OCI-LY7 (cell line): ENCODE measurements around the gene KCNT1. TPM values are rescaled to one million over a fixed set of nuclear protein-coding genes. Genes with fewer than 3 reads are reported as not detected.

Experiments
- BruUV-seq: library from RNA; stranded (reverse); fragments of 400-500 nt; replicated peaks from 2 replicates; lab custom pipeline; 2021; lab: Mats Ljungman, UMichigan
- CTCF ChIA-PET: fragments of 300-600 bp; sonication (Branson Sonifier 250); formaldehyde crosslinking; loops from one replicate; lab custom pipeline; 2022; ENCODE audit warnings: antibody characterized with exemption; ENCODE audit not compliant: unreplicated experiment; lab: Charles Lee
- POLR2A ChIA-PET: fragments of 300-600 bp; sonication (Branson Sonifier 250); formaldehyde crosslinking; loops from one replicate; lab custom pipeline; 2022; ENCODE audit warnings: antibody characterized with exemption; lab: Charles Lee
- DNase-seq: peaks from one replicate; pipeline ENCODE4 v3.0.0-alpha.2; 2015; ENCODE audit warnings: low spot score
- H2AFZ ChIP-seq: fragments of 200-600 bp; sonication (generic), shearing (Covaris generic); 2 replicates; pipeline ENCODE4 v1.6.1; 2014; ENCODE audit warnings: mild to moderate bottlenecking, antibody characterized with exemption, low read length, moderate library complexity
- H3K27ac ChIP-seq: fragments of 200-600 bp; sonication (generic); 2 replicates; pipeline ENCODE4 v1.5.1; 2014; ENCODE audit warnings: mixed run types, low read depth, mild to moderate bottlenecking, moderate library complexity, low read length, inconsistent platforms; ENCODE audit not compliant: poor library complexity, severe bottlenecking
- H3K36me3 ChIP-seq: fragments of 200-600 bp; sonication (generic); 2 replicates; pipeline ENCODE4 v1.6.1; 2014; ENCODE audit warnings: mild to moderate bottlenecking, antibody characterized with exemption, low read length, moderate library complexity, mixed read lengths; ENCODE audit not compliant: insufficient read depth
- H3K4me1 ChIP-seq: fragments of 200-600 bp; sonication (generic); 2 replicates; pipeline ENCODE4 v1.5.1; 2014; ENCODE audit warnings: mild to moderate bottlenecking, low read length; ENCODE audit not compliant: insufficient read depth, poor library complexity, severe bottlenecking
- H3K4me2 ChIP-seq: fragments of 200-600 bp; sonication (generic); 2 replicates; pipeline ENCODE4 v1.6.1; 2014; ENCODE audit warnings: mild to moderate bottlenecking, low read length
- H3K4me3 ChIP-seq: fragments of 200-600 bp; sonication (generic); 2 replicates; pipeline ENCODE4 v1.5.1; 2014; ENCODE audit warnings: mild to moderate bottlenecking, low read depth, low read length; ENCODE audit not compliant: poor library complexity, severe bottlenecking
- H3K79me2 ChIP-seq: fragments of 200-600 bp; sonication (generic); 2 replicates; pipeline ENCODE4 v1.6.1; 2016; ENCODE audit warnings: low read depth, mild to moderate bottlenecking, low read length, moderate library complexity, mixed read lengths; ENCODE audit not compliant: insufficient read depth
- H3K9me2 ChIP-seq: fragments of 200-600 bp; sonication (generic); 2 replicates; pipeline ENCODE4 v1.6.1; 2016; ENCODE audit warnings: mild to moderate bottlenecking, low read length, mixed read lengths; ENCODE audit not compliant: insufficient read depth
- H3K9me3 ChIP-seq: fragments of 200-600 bp; sonication (generic); 2 replicates; pipeline ENCODE4 v1.6.1; 2014; ENCODE audit warnings: mild to moderate bottlenecking, mixed run types, low read length, mixed read lengths
- H4K20me1 ChIP-seq: fragments of 200-600 bp; sonication (generic); 2 replicates; pipeline ENCODE4 v1.6.1; 2014; ENCODE audit warnings: mild to moderate bottlenecking, antibody characterized with exemption, low read length, moderate library complexity, mixed read lengths; ENCODE audit not compliant: insufficient read depth
- EZH2phosphoT487 ChIP-seq: fragments of 200-600 bp; sonication (generic); IDR thresholded peaks from 2 replicates; pipeline ENCODE4 v1.6.1; 2018; ENCODE audit warnings: low read depth, borderline replicate concordance, mild to moderate bottlenecking, mixed run types, antibody characterized with exemption, low read length, moderate library complexity, mixed read lengths
- intact Hi-C: fragments of 100-400 bp; cut with micrococcal nuclease; formaldehyde crosslinking; loops from one replicate; pipeline ENCODE4 v1.10.0; 2022; ENCODE audit not compliant: unreplicated experiment
- total RNA-seq, 2 experiments: library from RNA; depleted of rRNA in 1 of 2; stranded (reverse); fragments of >200 nt in 1 of 2; shearing (Covaris generic) in 1 of 2; gene quantifications; 2 replicates each; pipeline ENCODE4 v1.2.3, GENCODE V29; 2014 to 2022
- TF ChIP-seq, protein P1 (sequence below): fragments of 200-600 bp; sonication (generic); conservative IDR thresholded peaks from 2 replicates; pipeline ENCODE4 v1.5.1; 2014; ENCODE audit warnings: mild to moderate bottlenecking, antibody characterized with exemption, low read length, moderate library complexity, mixed read lengths

KCNT1 gene
- total RNA-seq, 2 experiments from 2014 or later = not detected

DNA sequence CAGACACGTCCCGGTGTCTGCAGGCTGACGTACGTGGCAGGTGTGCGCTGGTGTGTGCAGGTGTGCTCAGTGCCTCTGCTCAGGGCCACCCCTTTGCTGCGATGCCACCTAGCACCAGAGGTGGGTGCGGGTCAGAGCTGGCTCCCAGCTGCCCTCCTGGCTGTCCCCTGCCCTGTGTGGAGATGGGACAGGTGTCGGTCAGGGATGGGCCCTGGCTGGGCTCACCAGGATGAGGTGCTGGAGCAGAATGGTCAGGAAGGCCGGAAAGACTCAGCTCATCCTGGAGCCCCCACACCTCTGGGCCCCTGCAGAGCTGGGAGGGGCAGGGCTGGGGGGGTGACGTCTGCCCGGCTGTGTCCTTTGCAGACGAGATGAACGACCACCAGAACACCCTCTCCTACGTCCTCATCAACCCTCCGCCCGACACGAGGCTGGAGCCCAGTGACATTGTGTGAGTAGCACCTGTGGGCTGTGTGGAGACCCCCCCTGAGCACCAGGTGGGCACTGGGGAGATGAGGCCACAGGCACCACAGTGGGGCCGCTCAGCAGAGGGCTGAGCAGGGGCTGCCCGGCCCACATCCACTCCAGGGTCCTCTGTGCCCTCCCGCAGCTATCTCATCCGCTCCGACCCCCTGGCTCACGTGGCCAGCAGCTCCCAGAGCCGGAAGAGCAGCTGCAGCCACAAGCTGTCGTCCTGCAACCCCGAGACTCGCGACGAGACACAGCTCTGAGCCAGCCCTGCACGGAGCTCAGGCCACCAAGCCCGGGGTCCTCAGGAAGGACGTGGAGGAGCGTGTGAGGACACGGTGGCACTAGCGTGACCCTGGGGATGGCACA, 89.7 kb downstream of the KCNT1 start:
- ChIA-PET POLR2A (no interaction called here), CTCF (no interaction called here)
- no peak for DNase-seq
- H3K4me2 ChIP-seq = no peak overlapping the region
- H3K27ac ChIP-seq = no peak overlapping the region
- no peak for TF ChIP-seq EZH2phosphoT487
- TF ChIP-seq, protein P1, sequence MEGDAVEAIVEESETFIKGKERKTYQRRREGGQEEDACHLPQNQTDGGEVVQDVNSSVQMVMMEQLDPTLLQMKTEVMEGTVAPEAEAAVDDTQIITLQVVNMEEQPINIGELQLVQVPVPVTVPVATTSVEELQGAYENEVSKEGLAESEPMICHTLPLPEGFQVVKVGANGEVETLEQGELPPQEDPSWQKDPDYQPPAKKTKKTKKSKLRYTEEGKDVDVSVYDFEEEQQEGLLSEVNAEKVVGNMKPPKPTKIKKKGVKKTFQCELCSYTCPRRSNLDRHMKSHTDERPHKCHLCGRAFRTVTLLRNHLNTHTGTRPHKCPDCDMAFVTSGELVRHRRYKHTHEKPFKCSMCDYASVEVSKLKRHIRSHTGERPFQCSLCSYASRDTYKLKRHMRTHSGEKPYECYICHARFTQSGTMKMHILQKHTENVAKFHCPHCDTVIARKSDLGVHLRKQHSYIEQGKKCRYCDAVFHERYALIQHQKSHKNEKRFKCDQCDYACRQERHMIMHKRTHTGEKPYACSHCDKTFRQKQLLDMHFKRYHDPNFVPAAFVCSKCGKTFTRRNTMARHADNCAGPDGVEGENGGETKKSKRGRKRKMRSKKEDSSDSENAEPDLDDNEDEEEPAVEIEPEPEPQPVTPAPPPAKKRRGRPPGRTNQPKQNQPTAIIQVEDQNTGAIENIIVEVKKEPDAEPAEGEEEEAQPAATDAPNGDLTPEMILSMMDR = no peak
- BruUV-seq = no TSS peak
- no peaks in the 10 kb centered on the region for H3K9me3 ChIP-seq
- no peak overlapping the region for H3K4me3 ChIP-seq
- H3K9me2 ChIP-seq = no peaks in the 10 kb centered on the region
- intact Hi-C loops = no loop called here
- no peaks in the 10 kb centered on the region for H3K36me3 ChIP-seq
- no peak overlapping the region for H2AFZ ChIP-seq
- no peaks in the 10 kb centered on the region for H3K79me2 ChIP-seq
- H4K20me1 ChIP-seq = no peaks in the 10 kb centered on the region
- no peaks in the 10 kb centered on the region for H3K4me1 ChIP-seq

DNA sequence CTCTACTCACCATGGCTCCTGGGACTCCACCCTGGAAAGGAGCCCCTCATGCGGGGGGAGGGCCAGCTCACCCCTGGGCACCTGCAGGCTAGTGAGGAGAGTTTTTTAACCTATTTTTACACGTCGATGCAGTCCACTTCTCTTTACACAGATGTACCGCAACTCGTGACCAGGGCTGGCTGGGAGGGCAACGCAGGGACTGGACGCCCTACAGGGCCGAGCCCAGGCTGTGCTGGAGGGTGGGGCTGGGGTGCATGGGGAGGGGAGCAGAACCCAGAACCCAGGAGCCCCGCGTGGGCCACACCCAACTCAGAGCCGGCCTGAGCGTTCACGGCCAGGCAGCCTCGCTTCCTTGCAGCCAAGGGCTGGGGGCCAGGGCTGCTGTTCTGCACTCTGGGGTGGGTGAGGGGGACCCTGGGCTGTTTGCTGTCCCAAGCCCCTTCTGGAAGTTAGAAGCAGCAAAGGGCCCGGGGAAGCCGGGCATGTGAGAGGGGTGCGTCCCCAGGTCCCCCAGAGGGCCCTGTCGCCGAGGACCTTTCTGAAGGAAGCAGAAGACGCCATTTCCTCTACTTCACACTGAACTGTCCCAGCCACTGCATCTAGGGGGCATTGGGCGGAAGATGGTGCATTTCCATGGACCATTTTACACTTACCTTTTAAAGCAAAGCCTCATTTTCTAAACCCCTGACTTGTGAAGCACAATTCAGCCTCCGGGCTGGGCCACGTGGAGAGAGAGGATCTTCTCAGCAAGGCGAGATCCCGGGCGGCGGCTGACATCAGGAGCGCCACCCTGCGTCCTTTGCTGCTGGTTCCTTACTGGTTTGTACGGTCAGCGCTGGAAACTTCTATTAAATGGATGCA, 90.5 kb downstream of the KCNT1 start:
- Histone ChIP-seq H3K79me2 (no peaks in the 10 kb centered on the region), H3K4me1 (no peaks in the 10 kb centered on the region), H3K27ac (no peak overlapping the region), H3K4me2 (no peak overlapping the region), H2AFZ (no peak overlapping the region), H3K9me3 (no peaks in the 10 kb centered on the region), H3K9me2 (no peaks in the 10 kb centered on the region), H3K4me3 (no peak overlapping the region), H4K20me1 (no peaks in the 10 kb centered on the region), H3K36me3 (no peaks in the 10 kb centered on the region)
- TF ChIP-seq EZH2phosphoT487 = no peak
- TF ChIP-seq, protein P1 = no peak
- ChIA-PET POLR2A (no interaction called here), CTCF (no interaction called here)
- no peak for DNase-seq
- intact Hi-C loops = no loop called here
- no TSS peak for BruUV-seq
